ENCODE measurements around the gene MORC4. TPM values are rescaled to one million over a fixed set of nuclear protein-coding genes. Genes with fewer than 3 reads are reported as not detected.

The MORC4 gene
- total and polyA plus RNA-seq, 2 donors, result 5.8 to 6.5 TPM

DNA sequence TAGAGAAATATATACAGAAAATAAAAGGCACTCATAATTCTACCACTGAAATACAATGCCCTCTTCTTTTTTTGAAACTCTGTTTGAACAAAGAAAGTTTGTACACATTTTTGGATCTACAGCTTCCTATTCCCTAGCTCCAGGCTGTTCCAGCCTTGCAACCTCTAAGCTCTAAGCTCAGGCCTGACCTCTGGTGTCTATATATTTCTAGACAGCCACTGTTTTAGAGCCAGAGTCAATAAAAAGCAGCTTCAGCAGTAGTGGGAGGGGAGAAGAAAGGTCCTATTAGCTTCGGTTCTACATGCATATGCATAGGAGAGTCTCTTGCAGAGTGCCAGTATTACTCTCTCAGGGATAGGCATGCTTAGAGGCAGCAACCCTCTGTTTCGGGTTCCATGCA is 40.1 kb downstream of the MORC4 start:
- no peak overlapping the region for H3K4me3 ChIP-seq (ENCODE audit: low read length in 2 of 2)
- no peaks in the 10 kb centered on the region for H3K36me3 ChIP-seq (ENCODE audit: control insufficient read depth in 2 of 2, insufficient read depth in 2 of 2, low read length in 1 of 2)
- H3K4me1 ChIP-seq (ENCODE audit: control insufficient read depth in 2 of 2, insufficient read depth in 2 of 2, low read length in 2 of 2), result no peaks in the 10 kb centered on the region
- H3K27ac ChIP-seq (ENCODE audit: low read depth in 1 of 2, low read length in 1 of 2), result no peak overlapping the region
- H3K9me3 ChIP-seq (ENCODE audit: control insufficient read depth in 2 of 2, insufficient read depth in 1 of 2, low read length in 1 of 2), result no peaks in the 10 kb centered on the region
- DNase-seq (ENCODE audit: low read depth in 6 of 9, low spot score in 9 of 9), result no peak
- no peaks in the 10 kb centered on the region for H3K27me3 ChIP-seq (ENCODE audit: control insufficient read depth in 2 of 2, insufficient read depth in 1 of 2, low read length in 1 of 2)
- WGBS, result 90% methylated on average over 2 of the region's 2 CpGs

GRCh38 chrX:106957856-106958255 is 42.2 kb downstream of the MORC4 start:
- H3K9me3 ChIP-seq (ENCODE audit: control insufficient read depth in 2 of 2, insufficient read depth in 1 of 2, low read length in 1 of 2), result no peaks in the 10 kb centered on the region
- H3K27me3 ChIP-seq (ENCODE audit: control insufficient read depth in 2 of 2, insufficient read depth in 1 of 2, low read length in 1 of 2), result no peaks in the 10 kb centered on the region
- no peak for DNase-seq (ENCODE audit: low read depth in 6 of 9, low spot score in 9 of 9)
- H3K4me1 ChIP-seq (ENCODE audit: control insufficient read depth in 2 of 2, insufficient read depth in 2 of 2, low read length in 2 of 2), result no peaks in the 10 kb centered on the region
- H3K27ac ChIP-seq (ENCODE audit: low read depth in 1 of 2, low read length in 1 of 2), result no peak overlapping the region
- H3K4me3 ChIP-seq (ENCODE audit: low read length in 2 of 2), result no peak overlapping the region
- H3K36me3 ChIP-seq (ENCODE audit: control insufficient read depth in 2 of 2, insufficient read depth in 2 of 2, low read length in 1 of 2), result no peaks in the 10 kb centered on the region
- 97% methylated on average over 1 of the region's 1 CpG for WGBS

DNA sequence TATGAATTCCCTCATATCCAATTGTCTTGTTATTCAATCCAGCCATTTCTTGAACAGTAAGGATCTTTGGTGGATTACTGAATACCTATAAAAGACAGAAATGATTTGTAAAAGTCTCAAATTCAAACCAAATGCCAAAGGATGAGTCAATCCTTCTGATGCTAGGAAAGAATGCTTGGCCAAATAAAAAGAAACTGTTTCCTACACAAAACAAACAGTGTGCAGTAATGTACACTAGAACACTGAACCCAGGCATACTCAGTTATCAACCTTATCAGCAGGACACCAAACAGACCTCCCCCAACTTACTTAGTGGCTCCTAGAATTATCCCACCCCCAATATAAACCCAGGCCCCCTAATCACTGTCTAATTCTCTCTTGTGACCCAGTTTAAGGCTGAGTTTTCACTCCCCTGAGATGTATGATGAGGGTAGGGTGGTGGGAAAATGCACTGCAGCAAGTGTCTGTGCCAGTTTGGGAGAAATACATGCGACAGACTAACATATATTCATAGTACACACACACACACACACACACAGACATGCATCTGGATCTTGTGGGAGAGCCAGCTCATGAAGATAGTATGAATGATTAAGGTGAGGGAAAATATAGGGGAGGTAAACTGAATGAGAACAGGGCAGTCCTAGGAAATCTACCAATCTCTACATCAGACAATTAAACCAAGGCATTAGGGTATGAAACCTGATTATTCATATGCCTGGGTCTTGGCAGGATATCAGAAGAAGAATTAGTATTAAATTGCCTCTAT is 44.8 kb downstream of the MORC4 start:
- 90% methylated on average over 1 of the region's 1 CpG for WGBS
- no peak overlapping the region for H3K4me3 ChIP-seq (ENCODE audit: low read length in 2 of 2)

GRCh38 chrX:106954041-106954440 is 46.0 kb downstream of the MORC4 start:
- Histone ChIP-seq H3K9me3 (ENCODE audit: control insufficient read depth in 2 of 2, insufficient read depth in 1 of 2, low read length in 1 of 2) (no peaks in the 10 kb centered on the region), H3K36me3 (ENCODE audit: control insufficient read depth in 2 of 2, insufficient read depth in 2 of 2, low read length in 1 of 2) (no peaks in the 10 kb centered on the region), H3K27ac (ENCODE audit: low read depth in 1 of 2, low read length in 1 of 2) (no peak overlapping the region), H3K4me1 (ENCODE audit: control insufficient read depth in 2 of 2, insufficient read depth in 2 of 2, low read length in 2 of 2) (no peaks in the 10 kb centered on the region), H3K4me3 (ENCODE audit: low read length in 2 of 2) (no peak overlapping the region), H3K27me3 (ENCODE audit: control insufficient read depth in 2 of 2, insufficient read depth in 1 of 2, low read length in 1 of 2) (no peaks in the 10 kb centered on the region)
- WGBS, result 99% methylated on average over 4 of the region's 4 CpGs
- no peak for DNase-seq (ENCODE audit: low read depth in 6 of 9, low spot score in 9 of 9)

More for the DNA sequence above, 44.8 kb downstream of the MORC4 start:
- no peak overlapping the region for H3K27ac ChIP-seq (ENCODE audit: low read depth in 1 of 2, low read length in 1 of 2)
- H3K4me1 ChIP-seq (ENCODE audit: control insufficient read depth in 2 of 2, insufficient read depth in 2 of 2, low read length in 2 of 2), result no peaks in the 10 kb centered on the region
- H3K36me3 ChIP-seq (ENCODE audit: control insufficient read depth in 2 of 2, insufficient read depth in 2 of 2, low read length in 1 of 2), result no peaks in the 10 kb centered on the region
- H3K27me3 ChIP-seq (ENCODE audit: control insufficient read depth in 2 of 2, insufficient read depth in 1 of 2, low read length in 1 of 2), result no peaks in the 10 kb centered on the region
- no peak for DNase-seq (ENCODE audit: low read depth in 6 of 9, low spot score in 9 of 9)
- no peaks in the 10 kb centered on the region for H3K9me3 ChIP-seq (ENCODE audit: control insufficient read depth in 2 of 2, insufficient read depth in 1 of 2, low read length in 1 of 2)

- no peaks in the 10 kb centered on the region for H3K9me3 ChIP-seq (ENCODE audit: control insufficient read depth in 2 of 2, insufficient read depth in 1 of 2, low read length in 1 of 2)
- no peaks in the 10 kb centered on the region for H3K4me1 ChIP-seq (ENCODE audit: control insufficient read depth in 2 of 2, insufficient read depth in 2 of 2, low read length in 2 of 2)
- H3K27me3 ChIP-seq (ENCODE audit: control insufficient read depth in 2 of 2, insufficient read depth in 1 of 2, low read length in 1 of 2), result no peaks in the 10 kb centered on the region
- H3K4me3 ChIP-seq (ENCODE audit: low read length in 2 of 2), result no peak overlapping the region
- 51% methylated on average over 1 of the region's 1 CpG for WGBS
- no peaks in the 10 kb centered on the region for H3K36me3 ChIP-seq (ENCODE audit: control insufficient read depth in 2 of 2, insufficient read depth in 2 of 2, low read length in 1 of 2)
- no peak for DNase-seq (ENCODE audit: low read depth in 6 of 9, low spot score in 9 of 9)
- H3K27ac ChIP-seq (ENCODE audit: low read depth in 1 of 2, low read length in 1 of 2), result no peak overlapping the region
Observed at GRCh38 chrX:106952988-106953387, 47.0 kb downstream of the MORC4 start.

- Histone ChIP-seq H3K27ac (ENCODE audit: low read depth in 1 of 2, low read length in 1 of 2) (no peak overlapping the region), H3K27me3 (ENCODE audit: control insufficient read depth in 2 of 2, insufficient read depth in 1 of 2, low read length in 1 of 2) (no peaks in the 10 kb centered on the region), H3K4me1 (ENCODE audit: control insufficient read depth in 2 of 2, insufficient read depth in 2 of 2, low read length in 2 of 2) (no peaks in the 10 kb centered on the region), H3K4me3 (ENCODE audit: low read length in 2 of 2) (no peak overlapping the region), H3K36me3 (ENCODE audit: control insufficient read depth in 2 of 2, insufficient read depth in 2 of 2, low read length in 1 of 2) (no peaks in the 10 kb centered on the region), H3K9me3 (ENCODE audit: control insufficient read depth in 2 of 2, insufficient read depth in 1 of 2, low read length in 1 of 2) (no peaks in the 10 kb centered on the region)
- no peak for DNase-seq (ENCODE audit: low read depth in 6 of 9, low spot score in 9 of 9)
- WGBS, result 100% methylated on average over 2 of the region's 2 CpGs
Observed at GRCh38 chrX:106952538-106952937, 47.5 kb downstream of the MORC4 start.

DNA sequence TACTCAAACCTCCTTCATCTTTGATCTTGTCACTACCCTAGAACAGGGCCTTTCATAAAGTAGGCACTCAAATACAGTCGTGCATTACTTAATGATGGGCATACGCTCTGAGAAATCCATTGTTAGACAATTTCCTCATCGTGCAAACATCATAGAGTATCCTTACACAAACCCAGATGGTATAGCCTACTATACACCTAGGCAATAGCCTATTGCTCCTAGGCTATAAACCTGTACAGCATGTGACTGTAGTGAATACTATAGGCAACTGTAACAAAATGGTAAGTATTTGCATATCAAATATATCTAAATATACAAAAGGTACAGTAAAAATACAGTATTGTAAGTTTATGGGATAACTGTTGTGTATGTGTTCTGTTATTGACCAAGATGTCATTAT is 47.9 kb downstream of the MORC4 start:
- Histone ChIP-seq H3K9me3 (ENCODE audit: control insufficient read depth in 2 of 2, insufficient read depth in 1 of 2, low read length in 1 of 2) (no peaks in the 10 kb centered on the region), H3K4me3 (ENCODE audit: low read length in 2 of 2) (no peak overlapping the region), H3K27ac (ENCODE audit: low read depth in 1 of 2, low read length in 1 of 2) (no peak overlapping the region), H3K27me3 (ENCODE audit: control insufficient read depth in 2 of 2, insufficient read depth in 1 of 2, low read length in 1 of 2) (no peaks in the 10 kb centered on the region), H3K4me1 (ENCODE audit: control insufficient read depth in 2 of 2, insufficient read depth in 2 of 2, low read length in 2 of 2) (no peaks in the 10 kb centered on the region), H3K36me3 (ENCODE audit: control insufficient read depth in 2 of 2, insufficient read depth in 2 of 2, low read length in 1 of 2) (no peaks in the 10 kb centered on the region)
- WGBS, result 95% methylated on average over 3 of the region's 3 CpGs
- DNase-seq (ENCODE audit: low read depth in 6 of 9, low spot score in 9 of 9), result no peak

GRCh38 chrX:106951230-106951629 is 48.8 kb downstream of the MORC4 start:
- no peak for DNase-seq (ENCODE audit: low read depth in 6 of 9, low spot score in 9 of 9)
- no peak overlapping the region for H3K27ac ChIP-seq (ENCODE audit: low read depth in 1 of 2, low read length in 1 of 2)
- H3K36me3 ChIP-seq (ENCODE audit: control insufficient read depth in 2 of 2, insufficient read depth in 2 of 2, low read length in 1 of 2), result no peaks in the 10 kb centered on the region
- H3K4me3 ChIP-seq (ENCODE audit: low read length in 2 of 2), result no peak overlapping the region
- no peaks in the 10 kb centered on the region for H3K9me3 ChIP-seq (ENCODE audit: control insufficient read depth in 2 of 2, insufficient read depth in 1 of 2, low read length in 1 of 2)
- H3K4me1 ChIP-seq (ENCODE audit: control insufficient read depth in 2 of 2, insufficient read depth in 2 of 2, low read length in 2 of 2), result no peaks in the 10 kb centered on the region
- no peaks in the 10 kb centered on the region for H3K27me3 ChIP-seq (ENCODE audit: control insufficient read depth in 2 of 2, insufficient read depth in 1 of 2, low read length in 1 of 2)
- WGBS, result 95% methylated on average over 6 of the region's 6 CpGs

- Histone ChIP-seq H3K9me3 (ENCODE audit: control insufficient read depth in 2 of 2, insufficient read depth in 1 of 2, low read length in 1 of 2) (no peaks in the 10 kb centered on the region), H3K4me1 (ENCODE audit: control insufficient read depth in 2 of 2, insufficient read depth in 2 of 2, low read length in 2 of 2) (no peaks in the 10 kb centered on the region), H3K27me3 (ENCODE audit: control insufficient read depth in 2 of 2, insufficient read depth in 1 of 2, low read length in 1 of 2) (no peaks in the 10 kb centered on the region), H3K27ac (ENCODE audit: low read depth in 1 of 2, low read length in 1 of 2) (no peak overlapping the region), H3K4me3 (ENCODE audit: low read length in 2 of 2) (no peak overlapping the region), H3K36me3 (ENCODE audit: control insufficient read depth in 2 of 2, insufficient read depth in 2 of 2, low read length in 1 of 2) (no peaks in the 10 kb centered on the region)
- no peak for DNase-seq (ENCODE audit: low read depth in 6 of 9, low spot score in 9 of 9)
- 94% methylated on average over 2 of the region's 2 CpGs for WGBS
Observed at GRCh38 chrX:106950381-106950780, 49.6 kb downstream of the MORC4 start.

Measured in thymus (tissue), 11 donors.